Adrenal gland (tissue), 5 donors: Measurements from ENCODE around the gene ALKBH5.

ENCODE experiments used
- CTCF ChIP-seq, 6 experiments: fragments of 450-650 bp in 4 of 6; fragments of 200-600 bp in 2 of 6; sonication (generic) in 1 of 6; IDR thresholded peaks; 1 replicate in 5 of 6; 2 replicates in 1 of 6; pipeline versions ENCODE4 v1.5.1 to v1.8.0; 2016 to 2021; ENCODE audit warnings: antibody characterized with exemption in 6 of 6, mild to moderate bottlenecking in 2 of 6, moderate library complexity in 1 of 6
- POLR2A ChIP-seq, 2 donors: fragments of 450-650 bp; IDR thresholded peaks; one replicate each; pipeline ENCODE4 v1.6.1; 2017; ENCODE audit warnings: antibody characterized with exemption in 2 of 2, mild to moderate bottlenecking in 2 of 2, moderate library complexity in 1 of 2
- donor health status: DM: no; HTN: no; CAD: no.

DNA sequence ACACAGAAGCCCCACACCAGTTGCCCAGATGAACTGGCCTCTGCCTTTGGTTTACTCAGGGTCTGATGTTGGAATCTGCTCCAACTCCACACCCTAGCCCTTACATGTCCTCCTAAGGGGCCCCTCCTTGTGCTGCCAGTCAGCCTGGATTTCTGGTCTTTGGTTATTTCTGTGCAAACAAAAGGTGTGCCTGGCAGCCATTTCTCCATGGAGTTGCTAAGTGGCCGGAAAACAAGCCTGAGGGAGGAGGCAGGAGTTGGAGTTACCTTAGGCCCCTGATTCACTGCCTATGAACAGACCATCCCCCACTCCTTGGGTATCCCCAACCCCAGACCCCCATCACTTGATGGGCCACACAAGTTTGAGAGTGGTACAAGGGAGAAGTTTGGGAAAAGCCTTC is 4.4 kb upstream of the ALKBH5 start:
- TF ChIP-seq CTCF (IDR thresholded peaks at IDR 0.05) (no peak), POLR2A (IDR thresholded peaks at IDR 0.05) (no peak)
